ENCODE data around the gene PTGES3L. TPM values are rescaled to one million over a fixed set of nuclear protein-coding genes. Genes with fewer than 3 reads are reported as not detected.

Gene PTGES3L
- total and polyA plus RNA-seq, 2 of the 13 experiments (the other 11 are each of a cell fraction or from before 2014, with no cell fraction given): 1.2 to 2.9 TPM

DNA sequence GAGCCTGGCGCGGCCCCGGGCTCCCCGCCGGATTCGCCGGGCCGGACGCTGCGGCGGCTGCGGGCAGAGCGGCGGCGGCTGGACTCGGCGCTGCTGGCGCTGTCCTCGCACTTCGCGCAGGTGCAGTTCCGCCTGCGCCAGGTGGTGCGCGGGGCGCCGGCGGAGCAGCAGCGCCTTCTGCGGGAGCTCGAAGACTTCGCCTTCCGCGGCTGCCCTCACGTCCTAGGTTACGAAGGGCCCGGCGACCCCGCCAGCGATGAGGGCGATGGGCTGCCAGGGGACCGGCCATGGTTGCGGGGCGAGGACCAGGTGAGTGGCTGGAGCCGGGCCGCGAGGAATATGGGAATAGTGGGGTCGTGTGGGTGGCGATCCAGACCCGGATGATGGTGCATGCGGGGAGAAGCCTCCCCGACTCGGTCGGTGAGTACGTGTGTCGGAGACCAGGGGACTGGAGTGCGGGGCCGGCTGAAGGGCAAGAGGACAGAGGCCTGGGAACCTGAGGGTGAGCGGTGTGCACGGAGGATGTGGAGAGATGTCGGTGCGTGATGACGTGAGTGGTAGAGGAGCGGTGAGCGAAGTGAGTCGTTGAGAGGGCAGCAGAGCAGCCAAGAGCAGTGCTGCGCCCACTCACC, 1.0 kb upstream of the PTGES3L start:
- peaks cover 1 to 13% of the 10 kb centered on the region in 2 experiments; a peak in 3 of 5 replicates for H3K36me3 ChIP-seq (replicated peaks in 1 of 2; ENCODE audit: control insufficient read depth in 1 of 2, insufficient read depth in 2 of 2, low read length in 2 of 2)
- in situ Hi-C loops (cut with HindIII; ENCODE audit: extremely low pct_ligation_motif_present, low pct_unique_long_range_greater_than_20kb): loop anchor here (10.0 kb wide), 1 partner anchor 136 kb away; the partner anchor contains the start of gene AOC2
- H3K4me3 ChIP-seq (replicated peaks in 1 of 3; ENCODE audit: insufficient read depth in 1 of 3, low read depth in 2 of 3, low read length in 3 of 3): peak overlapping the region; percentile 77 to 97 (median 91)
- H4K20me1 ChIP-seq (ENCODE audit: insufficient read depth, low read length): no peaks in the 10 kb centered on the region
- peak; percentile 83 for ATAC-seq
- FAIRE-seq: no peak
- H3K4me2 ChIP-seq (ENCODE audit: low read depth, low read length): peak overlapping the region; percentile 94
- TSS peak; percentile 78 for BruUV-seq (replicated peaks)
- peak overlapping the region; percentile 71 for H3K27ac ChIP-seq (ENCODE audit: extremely low read length, insufficient read depth, low read length)
- ChIA-PET POLR2A (interaction anchor here (0.6 to 4.3 kb wide), 4 partner anchors 17 to 183 kb away, joined by 3 to 53 read pairs (median 4); partner anchors contain the start of genes CNTD1, COA3 and RPL27), CTCF (ENCODE audit: low intra/inter-chr PET ratio, low total read pairs) (no interaction called here)
- intact Hi-C loops (cut with micrococcal nuclease; ENCODE audit: unreplicated experiment): loop anchor here (2.0 to 5.0 kb wide), 2 partner anchors 18 to 139 kb away; partner anchors contain the start of genes AOC2 and RPL27
- peaks cover 0 to 3% of the 10 kb centered on the region in 2 experiments; a peak in 1 of 5 replicates for H3K27me3 ChIP-seq (ENCODE audit: control insufficient read depth in 1 of 2, insufficient read depth in 2 of 2, low read length in 2 of 2)
- under 1% methylated on average over 45 of the region's 67 CpGs for whole genome bisulfite sequencing (ENCODE audit: low lambda C conversion rate)
- DNase-seq (ENCODE audit: low spot score): peak; percentile 55
- H3K4me1 ChIP-seq (ENCODE audit: insufficient read depth, low read length): peaks cover 44% of the 10 kb centered on the region
- no peak overlapping the region for H2AFZ ChIP-seq (ENCODE audit: low read length)
- no peaks in the 10 kb centered on the region for H3K9me3 ChIP-seq (ENCODE audit: low read length)
- H3K9ac ChIP-seq (ENCODE audit: insufficient read depth, low read depth, low read length): peak overlapping the region; percentile 78
- peaks cover 17% of the 10 kb centered on the region for H3K79me2 ChIP-seq (ENCODE audit: insufficient read depth, low read length)
- TF ChIP-seq SIN3B (IDR thresholded peaks at IDR 0.05; ENCODE audit: low read length) (no peak), MIER3 (CRISPR knock-in tag; IDR thresholded peaks at IDR 0.05; ENCODE audit: borderline replicate concordance) (peak; percentile 28; the same call in 1 of the 2 replicates), THYN1 (CRISPR knock-in tag; IDR thresholded peaks at IDR 0.05; ENCODE audit: borderline replicate concordance, low read depth) (no peak), NFKB2 (CRISPR knock-in tag; IDR thresholded peaks at IDR 0.05; ENCODE audit: borderline replicate concordance) (0 out of 2 replicates have a peak, but pooled peaks have one; percentile 24), ZNF33B (CRISPR knock-in tag; IDR thresholded peaks at IDR 0.05) (peak; percentile 94; the same call in 1 of the 2 replicates), NFYB (CRISPR knock-in tag; IDR thresholded peaks at IDR 0.05) (peak; percentile 32; the same call in 1 of the 2 replicates), ZNF34 (CRISPR knock-in tag; IDR thresholded peaks at IDR 0.05; ENCODE audit: borderline replicate concordance) (peak; percentile 72; the same call in 1 of the 2 replicates)
- TF ChIP-seq, protein P1, sequence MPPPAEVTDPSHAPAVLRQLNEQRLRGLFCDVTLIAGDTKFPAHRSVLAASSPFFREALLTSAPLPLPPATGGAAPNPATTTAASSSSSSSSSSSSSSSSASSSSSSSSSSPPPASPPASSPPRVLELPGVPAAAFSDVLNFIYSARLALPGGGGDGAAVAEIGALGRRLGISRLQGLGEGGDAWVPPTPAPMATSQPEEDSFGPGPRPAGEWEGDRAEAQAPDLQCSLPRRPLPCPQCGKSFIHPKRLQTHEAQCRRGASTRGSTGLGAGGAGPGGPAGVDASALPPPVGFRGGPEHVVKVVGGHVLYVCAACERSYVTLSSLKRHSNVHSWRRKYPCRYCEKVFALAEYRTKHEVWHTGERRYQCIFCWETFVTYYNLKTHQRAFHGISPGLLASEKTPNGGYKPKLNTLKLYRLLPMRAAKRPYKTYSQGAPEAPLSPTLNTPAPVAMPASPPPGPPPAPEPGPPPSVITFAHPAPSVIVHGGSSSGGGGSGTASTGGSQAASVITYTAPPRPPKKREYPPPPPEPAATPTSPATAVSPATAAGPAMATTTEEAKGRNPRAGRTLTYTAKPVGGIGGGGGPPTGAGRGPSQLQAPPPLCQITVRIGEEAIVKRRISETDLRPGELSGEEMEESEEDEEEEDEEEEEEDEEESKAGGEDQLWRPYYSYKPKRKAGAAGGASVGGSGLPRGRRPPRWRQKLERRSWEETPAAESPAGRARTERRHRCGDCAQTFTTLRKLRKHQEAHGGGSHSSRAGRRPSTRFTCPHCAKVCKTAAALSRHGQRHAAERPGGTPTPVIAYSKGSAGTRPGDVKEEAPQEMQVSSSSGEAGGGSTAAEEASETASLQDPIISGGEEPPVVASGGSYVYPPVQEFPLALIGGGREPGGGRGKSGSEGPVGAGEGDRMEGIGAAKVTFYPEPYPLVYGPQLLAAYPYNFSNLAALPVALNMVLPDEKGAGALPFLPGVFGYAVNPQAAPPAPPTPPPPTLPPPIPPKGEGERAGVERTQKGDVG (CRISPR knock-in tag; IDR thresholded peaks at IDR 0.05; ENCODE audit: borderline replicate concordance): peak; percentile 30; the same call in 1 of the 2 replicates
- TF ChIP-seq, protein P2, sequence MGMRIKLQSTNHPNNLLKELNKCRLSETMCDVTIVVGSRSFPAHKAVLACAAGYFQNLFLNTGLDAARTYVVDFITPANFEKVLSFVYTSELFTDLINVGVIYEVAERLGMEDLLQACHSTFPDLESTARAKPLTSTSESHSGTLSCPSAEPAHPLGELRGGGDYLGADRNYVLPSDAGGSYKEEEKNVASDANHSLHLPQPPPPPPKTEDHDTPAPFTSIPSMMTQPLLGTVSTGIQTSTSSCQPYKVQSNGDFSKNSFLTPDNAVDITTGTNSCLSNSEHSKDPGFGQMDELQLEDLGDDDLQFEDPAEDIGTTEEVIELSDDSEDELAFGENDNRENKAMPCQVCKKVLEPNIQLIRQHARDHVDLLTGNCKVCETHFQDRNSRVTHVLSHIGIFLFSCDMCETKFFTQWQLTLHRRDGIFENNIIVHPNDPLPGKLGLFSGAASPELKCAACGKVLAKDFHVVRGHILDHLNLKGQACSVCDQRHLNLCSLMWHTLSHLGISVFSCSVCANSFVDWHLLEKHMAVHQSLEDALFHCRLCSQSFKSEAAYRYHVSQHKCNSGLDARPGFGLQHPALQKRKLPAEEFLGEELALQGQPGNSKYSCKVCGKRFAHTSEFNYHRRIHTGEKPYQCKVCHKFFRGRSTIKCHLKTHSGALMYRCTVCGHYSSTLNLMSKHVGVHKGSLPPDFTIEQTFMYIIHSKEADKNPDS (CRISPR knock-in tag; IDR thresholded peaks at IDR 0.05): 0 out of 2 replicates have a peak, but pooled peaks have one; percentile 30
- TF ChIP-seq, protein P3, sequence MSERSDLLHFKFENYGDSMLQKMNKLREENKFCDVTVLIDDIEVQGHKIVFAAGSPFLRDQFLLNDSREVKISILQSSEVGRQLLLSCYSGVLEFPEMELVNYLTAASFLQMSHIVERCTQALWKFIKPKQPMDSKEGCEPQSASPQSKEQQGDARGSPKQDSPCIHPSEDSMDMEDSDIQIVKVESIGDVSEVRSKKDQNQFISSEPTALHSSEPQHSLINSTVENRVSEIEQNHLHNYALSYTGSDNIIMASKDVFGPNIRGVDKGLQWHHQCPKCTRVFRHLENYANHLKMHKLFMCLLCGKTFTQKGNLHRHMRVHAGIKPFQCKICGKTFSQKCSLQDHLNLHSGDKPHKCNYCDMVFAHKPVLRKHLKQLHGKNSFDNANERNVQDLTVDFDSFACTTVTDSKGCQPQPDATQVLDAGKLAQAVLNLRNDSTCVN (CRISPR knock-in tag; IDR thresholded peaks at IDR 0.05; ENCODE audit: borderline replicate concordance): no peak
- TF ChIP-seq, protein P4, sequence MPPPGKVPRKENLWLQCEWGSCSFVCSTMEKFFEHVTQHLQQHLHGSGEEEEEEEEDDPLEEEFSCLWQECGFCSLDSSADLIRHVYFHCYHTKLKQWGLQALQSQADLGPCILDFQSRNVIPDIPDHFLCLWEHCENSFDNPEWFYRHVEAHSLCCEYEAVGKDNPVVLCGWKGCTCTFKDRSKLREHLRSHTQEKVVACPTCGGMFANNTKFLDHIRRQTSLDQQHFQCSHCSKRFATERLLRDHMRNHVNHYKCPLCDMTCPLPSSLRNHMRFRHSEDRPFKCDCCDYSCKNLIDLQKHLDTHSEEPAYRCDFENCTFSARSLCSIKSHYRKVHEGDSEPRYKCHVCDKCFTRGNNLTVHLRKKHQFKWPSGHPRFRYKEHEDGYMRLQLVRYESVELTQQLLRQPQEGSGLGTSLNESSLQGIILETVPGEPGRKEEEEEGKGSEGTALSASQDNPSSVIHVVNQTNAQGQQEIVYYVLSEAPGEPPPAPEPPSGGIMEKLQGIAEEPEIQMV (CRISPR knock-in tag; IDR thresholded peaks at IDR 0.05; ENCODE audit: low read depth): peak; percentile 30; the same call in 1 of the 2 replicates
- TF ChIP-seq, protein P5, sequence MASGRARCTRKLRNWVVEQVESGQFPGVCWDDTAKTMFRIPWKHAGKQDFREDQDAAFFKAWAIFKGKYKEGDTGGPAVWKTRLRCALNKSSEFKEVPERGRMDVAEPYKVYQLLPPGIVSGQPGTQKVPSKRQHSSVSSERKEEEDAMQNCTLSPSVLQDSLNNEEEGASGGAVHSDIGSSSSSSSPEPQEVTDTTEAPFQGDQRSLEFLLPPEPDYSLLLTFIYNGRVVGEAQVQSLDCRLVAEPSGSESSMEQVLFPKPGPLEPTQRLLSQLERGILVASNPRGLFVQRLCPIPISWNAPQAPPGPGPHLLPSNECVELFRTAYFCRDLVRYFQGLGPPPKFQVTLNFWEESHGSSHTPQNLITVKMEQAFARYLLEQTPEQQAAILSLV (CRISPR knock-in tag; IDR thresholded peaks at IDR 0.05; ENCODE audit: borderline replicate concordance): peak; percentile 93

Measured in HepG2 (cell line).